GM11168 (cell line): ENCODE measurements around the gene DNHD1.

Source experiments
- in situ Hi-C: fragments of 300-500 bp; cut with MboI; formaldehyde crosslinking; loops from one replicate; pipeline ENCODE4 v1.12.0; 2022; ENCODE audit warnings: low sequenced_read_pairs; ENCODE audit not compliant: unreplicated experiment

The DNHD1 gene

GRCh38 chr11:6497069-6497839, at the start of gene DNHD1:
Gene DNHD1, plus strand, starts transcription at chr11:6497280. Its CDS starts 936 bp downstream, at chr11:6498216.
- in situ Hi-C loops: no loop called here

DNA sequence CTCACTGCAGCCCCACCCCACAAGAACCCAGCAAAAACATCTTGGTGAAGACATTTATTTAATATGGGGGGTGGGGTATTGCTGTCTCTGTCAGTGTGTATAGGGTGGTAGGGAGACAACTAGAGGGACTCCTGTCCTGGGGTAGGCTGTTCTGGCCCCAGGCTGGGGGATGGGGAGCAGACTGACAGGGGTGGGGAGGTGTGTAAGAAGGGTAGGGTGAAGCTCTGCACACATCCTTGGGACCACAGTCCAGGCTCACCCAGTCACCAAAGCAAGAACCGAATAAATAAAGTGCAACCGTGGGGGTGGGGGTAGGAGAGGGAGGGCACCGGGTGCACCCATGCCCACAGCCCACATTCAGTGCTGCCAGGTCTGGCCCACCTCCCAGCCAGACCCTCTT, 48.5 kb upstream of the DNHD1 start:
- in situ Hi-C loops: no loop called here

DNA sequence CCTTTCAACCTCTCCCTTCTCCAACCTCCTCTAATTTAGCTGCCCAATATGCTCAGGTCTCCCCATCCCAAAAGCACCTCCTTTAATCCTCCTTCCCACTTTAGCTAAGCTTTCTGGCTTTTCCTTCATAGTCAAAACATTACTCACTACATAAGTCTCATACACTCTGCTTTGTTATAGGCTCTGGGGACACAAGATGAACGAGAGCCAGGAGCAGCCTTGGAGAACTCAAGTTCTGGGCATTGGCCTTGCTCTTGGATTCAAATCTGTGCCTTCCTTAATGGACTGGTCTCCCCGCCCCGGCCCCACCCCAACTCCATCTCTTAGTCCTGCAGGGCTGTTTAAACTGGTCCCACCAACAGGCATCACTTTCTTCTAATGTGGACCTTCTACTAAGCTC, 44.9 kb upstream of the DNHD1 start:
- in situ Hi-C loops: no loop called here

GRCh38 chr11:6453152-6453551, 43.9 kb upstream of the DNHD1 start:
- in situ Hi-C loops: no loop called here

GRCh38 chr11:6455070-6455469, 42.0 kb upstream of the DNHD1 start:
- in situ Hi-C loops: no loop called here

GRCh38 chr11:6456361-6457073, 40.6 kb upstream of the DNHD1 start:
- in situ Hi-C loops: no loop called here

GRCh38 chr11:6457581-6458320, 39.3 kb upstream of the DNHD1 start:
- in situ Hi-C loops: no loop called here

DNA sequence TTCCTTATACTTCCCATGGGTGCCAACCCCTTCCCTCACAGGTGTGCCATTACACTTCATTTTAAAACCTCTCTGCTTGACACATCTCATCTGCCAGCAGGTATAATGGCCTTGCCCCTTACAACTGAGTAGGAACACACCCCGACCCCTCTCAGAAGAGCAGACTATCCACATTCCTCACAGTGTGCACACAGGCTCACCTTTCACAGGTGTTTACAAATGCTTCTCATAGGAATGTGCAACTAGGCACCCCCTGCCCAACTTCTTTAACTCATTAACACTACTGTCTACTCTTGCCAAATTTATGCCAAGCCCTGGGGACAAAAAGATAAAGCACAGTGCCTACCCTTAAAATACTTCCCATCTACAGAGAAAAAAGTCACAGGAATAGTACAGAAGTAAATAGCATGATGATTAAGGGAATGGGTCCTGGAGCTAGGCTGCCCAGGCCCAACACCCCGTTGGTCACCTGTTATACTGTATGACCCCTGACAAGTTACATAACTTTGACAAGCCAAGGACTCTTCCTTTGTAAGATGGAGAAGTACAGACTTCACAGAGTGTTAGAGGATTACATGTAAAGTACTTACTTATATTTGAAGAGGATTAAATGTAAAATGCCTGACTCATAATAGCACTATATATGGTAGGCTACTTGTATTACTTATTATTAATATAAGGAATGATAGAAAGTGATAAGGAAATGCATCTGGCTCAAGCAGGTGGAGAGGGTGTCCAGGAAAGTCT, 38.6 kb upstream of the DNHD1 start:
- in situ Hi-C loops: no loop called here

GRCh38 chr11:6459099-6459450, 38.0 kb upstream of the DNHD1 start:
- in situ Hi-C loops: no loop called here

GRCh38 chr11:6468712-6469495, 28.2 kb upstream of the DNHD1 start:
- in situ Hi-C loops: no loop called here

DNA sequence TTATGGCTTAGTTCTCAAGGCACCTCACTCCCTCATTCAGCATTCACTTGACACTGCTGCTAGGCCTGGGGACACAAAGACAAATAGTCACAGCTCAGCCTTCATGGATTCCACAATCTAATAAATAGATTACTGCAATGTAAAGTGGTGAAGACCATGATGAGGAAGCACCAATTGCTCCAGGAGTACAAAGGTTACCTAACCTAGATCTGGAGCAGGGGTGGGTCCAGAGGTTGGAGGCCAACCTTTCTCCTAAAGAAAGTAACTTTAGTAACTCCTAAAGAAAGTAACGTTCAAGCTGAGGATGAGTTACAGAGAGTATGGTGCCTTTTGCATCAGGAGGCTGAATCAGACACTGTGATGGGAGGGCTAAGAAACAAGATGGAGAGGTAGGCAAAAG, 27.5 kb upstream of the DNHD1 start:
- in situ Hi-C loops: no loop called here

DNA sequence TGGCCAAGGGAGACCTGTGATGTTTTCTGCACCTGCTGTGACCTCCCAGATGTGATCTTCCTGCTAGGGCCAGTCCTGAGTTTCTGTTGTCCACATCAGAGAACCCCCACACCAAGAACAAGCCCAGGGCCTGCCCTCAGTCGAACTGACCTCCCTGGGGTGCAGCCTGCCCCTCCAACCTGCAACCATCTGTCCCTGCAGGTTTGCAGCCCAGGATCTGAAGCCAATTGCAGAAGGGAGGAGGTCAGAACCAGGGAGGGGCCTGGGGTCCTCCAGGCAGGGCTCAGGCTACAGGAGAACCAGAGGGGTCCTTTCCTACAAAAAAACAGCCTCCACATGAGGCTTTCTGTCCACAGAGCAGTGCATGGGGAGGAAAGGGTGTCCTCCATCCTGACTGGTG, 24.1 kb upstream of the DNHD1 start:
- in situ Hi-C loops: no loop called here

DNA sequence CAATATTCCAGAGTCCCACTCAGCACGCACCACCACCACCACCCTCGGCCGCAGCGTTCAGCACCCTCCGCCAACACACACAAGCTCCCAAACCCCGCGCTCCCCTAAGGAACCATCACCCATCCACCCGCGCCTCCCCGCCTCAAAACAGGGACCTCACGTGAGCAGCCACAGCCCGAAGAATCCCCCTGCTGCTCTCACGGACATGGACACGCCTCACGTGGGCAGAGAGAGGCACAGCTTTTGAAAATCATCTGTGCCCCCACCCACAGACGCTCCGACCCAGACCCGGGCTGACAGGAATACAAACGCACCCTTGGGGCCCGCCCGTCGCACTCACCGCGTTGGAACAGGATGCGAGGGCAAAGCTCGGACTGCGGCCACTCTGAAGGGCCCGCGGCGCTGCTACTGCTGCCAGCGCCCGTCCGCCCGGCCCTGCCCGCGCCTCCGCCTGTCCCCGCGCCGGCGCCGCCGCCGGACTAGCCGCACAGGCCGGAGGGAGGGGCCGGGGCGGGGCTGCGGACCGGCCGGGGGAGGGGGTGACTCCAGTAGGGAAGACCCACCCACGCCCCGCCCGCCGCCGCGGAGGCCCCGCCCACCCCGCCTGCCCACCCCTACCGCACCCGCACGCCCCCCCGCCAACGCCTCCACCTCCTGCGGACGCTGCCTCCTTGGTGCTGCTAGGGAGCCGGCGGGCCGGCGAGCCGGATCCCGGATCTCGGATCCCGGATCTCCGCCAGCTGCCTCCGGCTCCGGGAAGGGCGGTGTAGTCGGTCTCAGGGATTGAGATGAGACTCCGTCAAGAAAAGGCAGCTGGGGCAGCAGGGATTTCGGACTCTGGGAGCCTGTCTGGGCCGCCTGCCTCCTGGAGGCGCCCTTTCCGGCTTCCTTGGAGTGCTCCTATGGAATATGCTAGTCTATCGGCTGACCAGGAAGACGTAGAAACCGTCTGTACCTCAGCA, 23.3 kb upstream of the DNHD1 start, which contains the start of gene TRIM3:
TRIM3 (minus strand) TSS at position 491 of the 962 bp plus-strand sequence. CDS start 8,246 bp downstream, outside the sequence.
- in situ Hi-C loops: no loop called here

GRCh38 chr11:6474413-6474792, 22.7 kb upstream of the DNHD1 start:
- in situ Hi-C loops: no loop called here

- in situ Hi-C loops: no loop called here
These were observed 22.1 kb upstream of the DNHD1 start for GRCh38 chr11:6474806-6475500.

- in situ Hi-C loops: no loop called here
These were observed 21.1 kb upstream of the DNHD1 start for GRCh38 chr11:6475936-6476335.

DNA sequence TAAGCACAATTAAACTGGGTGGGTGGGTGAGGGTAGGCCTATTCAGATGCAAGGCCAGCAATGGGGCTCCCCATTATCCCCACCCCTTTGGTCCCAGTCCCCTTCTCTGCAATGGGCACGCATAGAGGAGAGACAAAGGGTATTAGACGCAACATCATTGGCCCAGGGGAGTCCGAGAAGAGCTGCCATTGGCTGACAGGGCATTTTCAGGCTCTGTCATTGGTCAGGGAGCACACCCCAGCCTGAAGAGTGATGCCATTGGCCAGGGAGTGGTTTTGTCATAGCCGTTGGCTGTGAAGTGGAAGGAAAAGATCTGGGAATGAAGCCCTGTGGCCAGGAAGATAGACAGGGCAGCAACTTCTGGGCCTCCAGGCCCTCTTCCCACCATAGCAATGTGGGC, 20.5 kb upstream of the DNHD1 start:
- in situ Hi-C loops: no loop called here

GRCh38 chr11:6480299-6480914, 16.7 kb upstream of the DNHD1 start:
- in situ Hi-C loops: no loop called here
